IPS DF 6.9 (cell line): ENCODE results near the gene SRC.

ENCODE experiments used
- DNase-seq: peaks from one replicate; pipeline ENCODE4 v3.0.0-alpha.2; 2013; ENCODE audit warnings: low read depth, low spot score
- H3K27ac ChIP-seq: one replicate; pipeline ENCODE4 v1.5.1; 2013; ENCODE audit warnings: low read length, control low read depth
- H3K27me3 ChIP-seq: 2 replicates; pipeline ENCODE4 v1.6.1; 2013; ENCODE audit warnings: mild to moderate bottlenecking, low read length; ENCODE audit not compliant: control insufficient read depth, insufficient read depth
- H3K36me3 ChIP-seq: 2 replicates; pipeline ENCODE4 v1.6.1; 2013; ENCODE audit warnings: low read length; ENCODE audit not compliant: control insufficient read depth, insufficient read depth
- H3K4me1 ChIP-seq: 2 replicates; pipeline ENCODE4 v1.6.1; 2013; ENCODE audit warnings: low read length; ENCODE audit not compliant: control insufficient read depth, insufficient read depth
- H3K4me3 ChIP-seq: 2 replicates; pipeline ENCODE4 v1.5.1; 2013; ENCODE audit warnings: mild to moderate bottlenecking, low read length
- H3K9me3 ChIP-seq: 2 replicates; pipeline ENCODE4 v1.6.1; 2013; ENCODE audit warnings: low read length, inconsistent platforms; ENCODE audit not compliant: control insufficient read depth, insufficient read depth
- WGBS: extraction: QIAGEN DNeasy Blood & Tissue Kit; methylation state at CpG from one replicate; pipeline ENCODE4 v1.1.7; 2013; ENCODE audit warnings: mixed read lengths, missing lambda C conversion rate; ENCODE audit not compliant: insufficient read length, insufficient coverage; 5-methylcytosine and 5-hydroxymethylcytosine counted together

SRC gene

DNA sequence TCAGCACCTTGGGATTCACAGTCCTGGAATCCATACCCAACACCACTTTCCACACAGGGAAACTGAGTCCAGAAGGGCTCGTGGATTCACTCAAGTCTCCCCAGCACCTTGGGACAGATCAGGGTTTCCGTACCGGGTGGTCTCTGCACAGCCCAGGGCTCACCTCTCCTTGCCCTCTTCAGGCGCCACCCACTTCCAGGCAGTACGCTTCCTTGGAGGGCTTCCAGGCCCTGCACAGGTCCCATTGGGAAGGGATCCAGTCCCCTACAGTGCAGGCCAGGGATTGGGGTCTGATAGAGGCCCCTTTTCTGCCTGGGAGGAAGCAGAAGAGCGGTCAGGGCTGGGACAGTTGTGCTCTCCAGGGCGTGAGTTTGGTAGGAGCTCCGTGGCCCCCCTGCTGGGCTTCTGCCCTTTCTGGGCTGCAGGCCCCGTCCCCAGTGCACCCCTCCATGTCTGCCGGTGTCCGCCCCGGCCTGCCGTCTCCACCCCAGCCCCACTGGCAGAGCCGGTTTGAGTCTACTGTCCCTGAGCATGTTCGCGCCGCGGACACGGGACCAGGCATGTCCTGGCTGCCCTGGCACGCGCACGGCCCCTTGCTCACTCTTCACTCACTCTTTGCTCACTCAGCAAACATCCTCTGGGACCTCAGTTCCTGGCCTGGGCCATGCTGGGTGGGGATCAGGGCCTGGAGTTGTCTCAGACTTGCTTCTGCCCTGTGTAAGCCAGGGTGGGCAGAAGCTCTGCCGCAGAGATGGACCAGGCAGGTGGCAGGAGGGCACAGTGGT lies 12.6 kb downstream of the SRC start:
- Histone ChIP-seq H3K9me3 (no peaks in the 10 kb centered on the region), H3K4me3 (no peak overlapping the region), H3K27me3 (no peaks in the 10 kb centered on the region), H3K27ac (no peak overlapping the region), H3K36me3 (peaks cover 2% of the 10 kb centered on the region; the same call in 1 of the 2 replicates), H3K4me1 (no peaks in the 10 kb centered on the region)
- DNase-seq, result no peak
- WGBS, result no CpG with 5 or more reads among the region's 23 CpGs

DNA sequence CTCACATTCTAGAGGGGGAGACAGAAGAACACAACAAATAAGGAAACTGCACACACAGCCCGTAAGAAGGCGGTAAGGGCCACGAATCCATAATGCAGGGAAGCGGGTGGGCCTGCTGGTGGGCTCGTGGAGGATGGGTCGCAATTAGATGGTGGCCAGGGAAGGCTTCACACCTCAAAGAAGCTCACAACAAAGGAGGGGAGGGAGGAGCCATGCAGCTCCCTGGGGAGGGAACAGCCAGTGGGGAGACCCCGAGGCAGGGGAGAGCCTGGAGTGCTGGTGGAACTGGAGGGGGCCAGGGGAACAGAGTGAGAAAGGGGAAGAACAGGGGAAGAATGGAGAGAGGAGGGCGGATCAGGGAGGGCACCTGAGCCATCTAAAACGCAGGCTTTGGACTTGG lies 13.4 kb downstream of the SRC start:
- Histone ChIP-seq H3K9me3 (no peaks in the 10 kb centered on the region), H3K27me3 (no peaks in the 10 kb centered on the region), H3K4me1 (no peaks in the 10 kb centered on the region), H3K36me3 (peaks cover 2% of the 10 kb centered on the region; the same call in 1 of the 2 replicates), H3K27ac (no peak overlapping the region), H3K4me3 (no peak overlapping the region)
- no peak for DNase-seq
- WGBS, result no CpG with 5 or more reads among the region's 9 CpGs

DNA sequence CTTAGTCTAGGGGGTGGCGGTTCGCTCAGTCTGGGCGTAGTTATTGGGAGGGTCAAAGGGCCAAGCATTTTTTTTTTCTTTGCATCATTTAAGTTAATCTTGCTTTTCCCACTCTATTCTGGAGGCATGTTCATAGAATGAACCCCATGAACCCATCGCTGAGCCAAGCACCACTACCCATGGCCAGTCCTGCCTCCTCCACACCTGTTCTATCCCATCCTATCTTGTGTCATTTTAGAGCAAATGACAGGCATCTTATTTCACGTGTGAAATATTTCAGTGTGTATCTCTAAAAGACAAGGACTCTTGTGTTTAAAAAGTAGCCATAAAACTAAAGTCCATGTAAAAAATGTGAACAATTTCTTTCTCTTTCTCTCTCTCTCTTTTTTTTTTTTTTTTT lies 13.9 kb downstream of the SRC start:
- Histone ChIP-seq H3K27ac (no peak overlapping the region), H3K4me3 (no peak overlapping the region), H3K36me3 (peaks cover 2% of the 10 kb centered on the region; the same call in 1 of the 2 replicates), H3K9me3 (no peaks in the 10 kb centered on the region), H3K27me3 (no peaks in the 10 kb centered on the region), H3K4me1 (no peaks in the 10 kb centered on the region)
- DNase-seq, result no peak
- WGBS, result no CpG with 5 or more reads among the region's 5 CpGs

DNA sequence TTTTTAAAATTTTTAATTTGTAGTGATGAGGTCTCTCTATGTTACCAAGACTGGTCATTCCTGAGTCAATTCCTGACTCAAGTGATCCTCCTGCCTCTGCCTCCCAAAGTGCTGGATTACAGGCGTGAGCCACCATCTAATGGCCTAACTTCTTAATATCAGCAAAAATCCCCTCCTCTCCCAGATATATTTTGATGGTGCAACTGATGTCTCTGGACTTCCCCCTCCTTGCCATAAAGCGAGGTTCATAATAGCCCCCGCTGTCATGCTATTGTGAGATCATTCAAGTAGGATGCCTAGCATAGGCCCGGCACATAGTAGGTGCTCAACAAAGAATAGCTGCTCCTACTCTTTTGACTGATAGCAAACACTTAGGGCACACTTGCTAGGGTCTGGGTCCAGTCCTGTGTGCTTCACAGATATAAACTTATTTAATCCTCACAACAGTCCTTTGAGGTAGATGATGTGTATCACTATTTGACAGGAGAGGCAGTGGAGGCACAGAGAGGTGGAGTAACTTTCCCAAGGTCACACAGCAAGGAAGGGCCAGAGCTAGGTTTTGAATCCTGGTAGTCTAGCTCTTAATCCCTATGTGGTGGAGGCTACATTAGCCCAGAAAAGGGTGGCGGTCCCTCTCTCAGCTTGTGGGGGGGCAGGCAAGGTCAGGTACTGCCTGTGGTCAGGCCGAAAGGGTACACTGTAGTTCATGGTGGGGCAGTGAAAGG lies 14.6 kb downstream of the SRC start:
- Histone ChIP-seq H3K4me1 (no peaks in the 10 kb centered on the region), H3K27me3 (no peaks in the 10 kb centered on the region), H3K27ac (no peak overlapping the region), H3K4me3 (no peak overlapping the region), H3K36me3 (peaks cover 3% of the 10 kb centered on the region; the same call in 1 of the 2 replicates), H3K9me3 (no peaks in the 10 kb centered on the region)
- no peak for DNase-seq
- WGBS, result no CpG with 5 or more reads among the region's 6 CpGs

DNA sequence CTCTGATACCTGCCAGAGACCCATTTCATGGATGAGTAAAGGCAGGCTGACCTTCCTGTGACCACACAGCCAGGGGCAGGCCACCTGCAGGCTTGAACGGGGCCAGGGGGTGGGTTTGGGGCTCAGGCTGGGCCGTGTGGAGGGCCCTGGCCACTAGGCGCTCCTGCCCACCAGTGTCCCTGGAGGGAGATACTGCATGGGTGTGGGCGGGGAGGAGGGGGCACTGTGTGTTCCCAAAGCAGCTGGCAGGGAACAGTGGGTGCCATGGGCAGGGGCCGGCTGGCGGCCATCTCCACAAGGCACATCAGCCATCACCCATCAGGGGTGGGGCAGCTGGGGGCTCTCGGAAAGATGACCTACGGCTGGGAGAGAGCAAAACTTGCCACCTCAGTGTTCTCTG lies 15.4 kb downstream of the SRC start:
- no peak for DNase-seq
- Histone ChIP-seq H3K9me3 (no peaks in the 10 kb centered on the region), H3K4me3 (no peak overlapping the region), H3K4me1 (no peaks in the 10 kb centered on the region), H3K27ac (no peak overlapping the region), H3K36me3 (peaks cover 5% of the 10 kb centered on the region), H3K27me3 (no peaks in the 10 kb centered on the region)
- WGBS, result no CpG with 5 or more reads among the region's 8 CpGs

DNA sequence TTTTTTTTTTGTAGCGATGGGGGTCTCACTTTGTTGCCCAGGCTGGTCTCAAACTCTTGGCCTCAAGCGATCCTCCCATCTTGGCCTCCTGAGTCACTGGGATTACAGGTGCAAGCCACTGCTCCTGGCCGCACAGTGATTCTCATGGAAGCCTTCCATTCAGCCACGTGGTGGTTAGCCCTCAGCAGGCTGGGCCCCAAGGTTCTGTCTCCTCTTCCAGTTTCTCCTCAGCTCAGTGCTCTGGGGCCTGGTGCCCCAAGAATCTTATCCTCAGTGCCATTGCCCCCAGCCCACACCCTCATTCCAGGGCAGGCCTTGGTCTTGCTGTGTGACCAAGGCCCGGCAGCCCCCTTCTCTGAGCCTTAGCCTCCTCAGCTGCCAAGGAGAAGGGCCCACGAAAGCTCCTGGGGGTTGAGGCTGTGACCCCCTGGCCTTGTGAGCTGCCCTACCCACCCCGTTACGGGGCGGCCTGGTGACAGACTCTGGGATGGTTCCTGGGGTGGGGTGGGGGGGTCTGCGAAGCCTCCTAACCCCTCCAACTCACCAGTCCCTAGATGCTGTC lies 16.4 kb downstream of the SRC start:
- no CpG with 5 or more reads among the region's 10 CpGs for WGBS
- no peak overlapping the region for H3K27ac ChIP-seq
- H3K9me3 ChIP-seq, result no peaks in the 10 kb centered on the region
- no peaks in the 10 kb centered on the region for H3K4me1 ChIP-seq
- no peak overlapping the region for H3K4me3 ChIP-seq
- peaks cover 3% of the 10 kb centered on the region; the same call in 1 of the 2 replicates for H3K36me3 ChIP-seq
- DNase-seq, result no peak
- no peaks in the 10 kb centered on the region for H3K27me3 ChIP-seq

DNA sequence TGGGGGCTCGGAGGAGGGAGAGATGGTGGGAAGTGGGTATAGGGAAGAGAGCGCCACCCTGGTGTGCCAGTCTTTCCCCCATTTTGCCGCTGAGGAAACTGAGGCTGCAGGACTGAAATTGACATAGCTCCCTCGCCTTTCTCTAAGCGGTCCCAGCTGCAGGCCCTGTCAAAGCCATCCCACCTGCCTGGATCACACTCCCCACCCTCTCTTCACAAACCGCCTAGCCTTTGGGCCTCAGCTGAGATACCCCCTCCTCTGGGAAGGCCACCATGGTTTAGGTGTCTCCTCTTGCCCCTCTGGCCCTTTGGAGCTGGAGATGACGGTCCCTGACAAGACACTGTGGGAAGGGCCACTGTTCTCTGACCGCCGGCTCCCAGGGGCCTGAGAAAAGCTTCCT lies 16.9 kb downstream of the SRC start:
- Histone ChIP-seq H3K4me3 (no peak overlapping the region), H3K4me1 (no peaks in the 10 kb centered on the region), H3K36me3 (peaks cover 3% of the 10 kb centered on the region; the same call in 1 of the 2 replicates), H3K27me3 (no peaks in the 10 kb centered on the region), H3K9me3 (no peaks in the 10 kb centered on the region), H3K27ac (no peak overlapping the region)
- WGBS, result no CpG with 5 or more reads among the region's 9 CpGs
- no peak for DNase-seq

DNA sequence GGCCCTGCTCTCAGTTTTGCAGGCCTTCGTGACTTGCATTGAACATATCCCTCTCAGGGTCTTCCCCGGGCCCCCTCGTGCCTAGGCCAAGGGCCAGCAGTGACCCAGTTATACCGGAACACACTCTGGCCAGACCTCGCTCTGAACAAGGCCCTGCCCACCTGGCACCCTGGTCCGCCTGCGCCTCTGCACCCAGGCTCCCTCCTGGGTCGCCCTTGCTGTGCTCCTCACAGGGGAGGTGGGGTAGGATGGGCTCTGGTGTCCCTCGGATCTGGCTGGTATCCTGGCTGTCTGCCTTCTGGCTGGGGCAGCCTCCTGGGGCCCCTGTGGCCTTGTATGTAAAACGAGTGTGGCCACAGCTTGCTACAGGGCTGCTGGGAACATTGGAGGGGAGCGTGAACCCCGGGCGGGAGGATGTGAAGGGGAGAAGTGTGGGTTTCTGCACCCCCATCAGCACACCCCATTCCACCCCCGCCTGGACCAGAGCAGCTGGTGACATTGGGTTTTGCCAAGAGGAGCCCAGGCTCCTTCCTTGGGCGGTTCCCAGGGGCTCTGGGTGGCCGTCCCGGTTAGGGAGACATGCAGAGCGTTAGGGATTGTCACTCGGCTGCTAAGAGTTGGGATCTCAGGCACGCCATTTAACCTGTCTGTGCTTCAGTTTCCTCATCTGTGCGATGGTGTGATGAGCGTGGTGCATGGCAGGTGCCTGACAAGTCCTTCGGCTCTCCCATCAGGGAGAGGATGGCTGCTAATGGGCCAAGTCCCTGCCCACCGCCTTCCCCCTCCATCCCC lies 17.5 kb downstream of the SRC start:
- peaks cover 3% of the 10 kb centered on the region; the same call in 1 of the 2 replicates for H3K36me3 ChIP-seq
- H3K27ac ChIP-seq, result no peak overlapping the region
- H3K4me3 ChIP-seq, result no peak overlapping the region
- no peaks in the 10 kb centered on the region for H3K27me3 ChIP-seq
- no peaks in the 10 kb centered on the region for H3K4me1 ChIP-seq
- WGBS, result no CpG with 5 or more reads among the region's 24 CpGs
- no peak for DNase-seq
- no peaks in the 10 kb centered on the region for H3K9me3 ChIP-seq

DNA sequence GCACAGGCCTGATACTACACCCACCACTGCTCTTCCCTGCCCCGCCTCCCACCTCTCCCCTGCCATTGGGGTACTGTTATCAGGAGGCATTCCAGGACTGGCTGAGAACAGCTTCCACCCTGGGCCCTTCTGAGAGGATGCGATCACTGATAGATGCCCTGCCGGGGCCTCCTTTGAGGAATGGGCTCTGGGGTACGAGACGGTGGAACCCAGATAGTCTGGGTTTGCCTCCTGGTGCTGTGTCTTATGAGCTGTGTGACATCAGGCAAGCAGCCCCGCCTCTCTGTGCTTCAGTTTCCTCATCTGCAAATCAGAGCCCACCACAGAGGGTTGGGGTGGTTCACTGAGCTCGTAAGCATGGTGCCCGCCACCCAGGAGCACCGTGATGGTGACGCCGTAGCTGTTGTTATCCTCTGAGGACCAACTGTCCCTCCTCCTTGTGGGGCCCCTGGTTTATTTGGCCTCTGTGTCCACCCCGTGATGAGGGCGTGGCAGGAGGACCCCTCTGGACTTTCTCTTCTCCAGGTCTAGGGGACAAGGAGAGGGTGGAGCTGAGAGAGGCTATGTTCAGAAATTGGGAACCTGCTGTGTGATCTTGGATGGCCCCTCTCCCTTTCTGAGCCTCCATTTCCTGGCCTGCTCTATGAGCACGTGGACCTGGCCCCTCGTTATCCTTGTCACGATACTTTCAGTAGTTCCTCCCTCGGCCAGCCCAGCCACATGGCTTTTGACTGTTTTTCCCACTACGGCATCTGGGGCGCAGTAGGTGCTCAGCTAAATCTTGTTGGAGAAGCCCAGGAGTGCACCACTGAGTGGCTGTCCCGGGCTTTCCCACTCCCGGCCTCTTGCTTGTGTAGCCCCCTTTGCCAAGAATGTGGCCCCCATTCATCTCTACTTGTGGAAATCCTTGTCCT lies 18.3 kb downstream of the SRC start:
- Histone ChIP-seq H3K27ac (no peak overlapping the region), H3K27me3 (no peaks in the 10 kb centered on the region), H3K36me3 (peaks cover 3% of the 10 kb centered on the region; the same call in 1 of the 2 replicates), H3K9me3 (no peaks in the 10 kb centered on the region), H3K4me3 (no peak overlapping the region), H3K4me1 (no peaks in the 10 kb centered on the region)
- WGBS, result no CpG with 5 or more reads among the region's 21 CpGs
- DNase-seq, result no peak
